ENCODE data around the gene CEP19. TPM values are rescaled to one million over a fixed set of nuclear protein-coding genes. Genes with fewer than 3 reads are reported as not detected.

CEP19 gene
- total RNA-seq, 1 donor, result 0.73 TPM

DNA sequence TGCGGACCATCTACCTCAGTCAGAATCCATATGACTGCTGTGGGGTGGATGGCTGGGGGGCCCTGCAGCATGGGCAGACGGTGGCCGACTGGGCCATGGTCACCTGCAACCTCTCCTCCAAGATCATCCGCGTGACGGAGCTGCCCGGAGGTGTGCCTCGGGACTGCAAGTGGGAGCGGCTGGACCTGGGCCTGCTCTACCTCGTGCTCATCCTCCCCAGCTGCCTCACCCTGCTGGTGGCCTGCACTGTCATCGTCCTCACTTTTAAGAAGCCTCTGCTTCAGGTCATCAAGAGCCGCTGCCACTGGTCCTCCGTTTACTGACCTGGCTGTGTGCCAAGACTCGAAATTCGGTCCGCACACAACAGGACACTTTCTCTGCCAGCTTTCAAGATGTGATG lies 50.6 kb downstream of the CEP19 start:
- H3K4me1 ChIP-seq (ENCODE audit: insufficient read depth, low read length), result peaks cover 8% of the 10 kb centered on the region
- H3K27me3 ChIP-seq (ENCODE audit: insufficient read depth, low read length), result no peaks in the 10 kb centered on the region
- H3K9me3 ChIP-seq (ENCODE audit: low read depth, low read length), result no peaks in the 10 kb centered on the region
- no peak overlapping the region for H3K4me3 ChIP-seq (ENCODE audit: low read length)

DNA sequence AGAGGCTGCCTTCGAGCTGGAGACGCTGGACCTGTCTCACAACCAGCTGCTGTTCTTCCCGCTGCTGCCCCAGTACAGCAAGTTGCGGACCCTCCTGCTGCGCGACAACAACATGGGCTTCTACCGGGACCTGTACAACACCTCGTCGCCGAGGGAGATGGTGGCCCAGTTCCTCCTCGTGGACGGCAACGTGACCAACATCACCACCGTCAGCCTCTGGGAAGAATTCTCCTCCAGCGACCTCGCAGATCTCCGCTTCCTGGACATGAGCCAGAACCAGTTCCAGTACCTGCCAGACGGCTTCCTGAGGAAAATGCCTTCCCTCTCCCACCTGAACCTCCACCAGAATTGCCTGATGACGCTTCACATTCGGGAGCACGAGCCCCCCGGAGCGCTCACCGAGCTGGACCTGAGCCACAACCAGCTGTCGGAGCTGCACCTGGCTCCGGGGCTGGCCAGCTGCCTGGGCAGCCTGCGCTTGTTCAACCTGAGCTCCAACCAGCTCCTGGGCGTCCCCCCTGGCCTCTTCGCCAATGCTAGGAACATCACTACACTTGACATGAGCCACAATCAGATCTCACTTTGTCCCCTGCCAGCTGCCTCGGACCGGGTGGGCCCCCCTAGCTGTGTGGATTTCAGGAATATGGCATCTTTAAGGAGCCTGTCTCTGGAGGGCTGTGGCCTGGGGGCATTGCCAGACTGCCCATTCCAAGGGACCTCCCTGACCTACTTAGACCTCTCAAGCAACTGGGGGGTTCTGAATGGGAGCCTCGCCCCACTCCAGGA lies 51.5 kb downstream of the CEP19 start:
- H3K4me1 ChIP-seq (ENCODE audit: insufficient read depth, low read length), result no peaks in the 10 kb centered on the region
- no peaks in the 10 kb centered on the region for H3K9me3 ChIP-seq (ENCODE audit: low read depth, low read length)
- no peak overlapping the region for H3K4me3 ChIP-seq (ENCODE audit: low read length)
- no peaks in the 10 kb centered on the region for H3K27me3 ChIP-seq (ENCODE audit: insufficient read depth, low read length)

DNA sequence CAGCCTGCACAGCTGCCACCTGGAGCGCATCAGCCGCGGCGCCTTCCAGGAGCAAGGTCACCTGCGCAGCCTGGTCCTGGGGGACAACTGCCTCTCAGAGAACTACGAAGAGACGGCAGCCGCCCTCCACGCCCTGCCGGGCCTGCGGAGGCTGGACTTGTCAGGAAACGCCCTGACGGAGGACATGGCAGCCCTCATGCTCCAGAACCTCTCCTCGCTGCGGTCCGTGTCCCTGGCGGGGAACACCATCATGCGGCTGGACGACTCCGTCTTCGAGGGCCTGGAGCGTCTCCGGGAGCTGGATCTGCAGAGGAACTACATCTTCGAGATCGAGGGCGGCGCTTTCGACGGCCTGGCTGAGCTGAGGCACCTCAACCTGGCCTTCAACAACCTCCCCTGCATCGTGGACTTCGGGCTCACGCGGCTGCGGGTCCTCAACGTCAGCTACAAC lies 52.1 kb downstream of the CEP19 start:
- Histone ChIP-seq H3K27me3 (ENCODE audit: insufficient read depth, low read length) (no peaks in the 10 kb centered on the region), H3K4me3 (ENCODE audit: low read length) (no peak overlapping the region), H3K9me3 (ENCODE audit: low read depth, low read length) (no peaks in the 10 kb centered on the region), H3K4me1 (ENCODE audit: insufficient read depth, low read length) (no peaks in the 10 kb centered on the region)

Other genes with a start within 250 kb of the CEP19 start
- 25.9 TPM for gene RNF168, start 208.5 kb downstream of the CEP19 start, total RNA-seq
- not detected for gene SMCO1, start 196.9 kb downstream of the CEP19 start, total RNA-seq
- gene WDR53, start 143.7 kb downstream of the CEP19 start, total RNA-seq, result 7.0 TPM
- gene FBXO45, start 143.6 kb downstream of the CEP19 start, total RNA-seq, result 8.7 TPM
- 43.4 TPM for gene NRROS, start 72.6 kb downstream of the CEP19 start, total RNA-seq
- 14.2 TPM for gene PIGX, start 127 bp upstream of the CEP19 start, total RNA-seq
- gene PAK2, start 27.6 kb upstream of the CEP19 start, total RNA-seq, result 37.9 TPM
- 91.2 TPM for gene SENP5, start 155.7 kb upstream of the CEP19 start, total RNA-seq
- gene NCBP2, start 230.3 kb upstream of the CEP19 start, total RNA-seq, result 23.1 TPM